HFFc6 (cell line): Measurements from ENCODE around the gene LIN54. TPM values are rescaled to one million over a fixed set of nuclear protein-coding genes. Genes with fewer than 3 reads are reported as not detected.

Experiments used
- DNase-seq: peaks from one replicate; pipeline ENCODE4 v3.0.0-alpha.2; 2018
- H3K27ac Mint-ChIP-seq: 2 replicates; pipeline ENCODE4 v1.8.0; 2020; ENCODE audit warnings: mild to moderate bottlenecking, mixed read lengths
- H3K27me3 Mint-ChIP-seq: 2 replicates; pipeline ENCODE4 v1.8.0; 2021; ENCODE audit warnings: mild to moderate bottlenecking, moderate library complexity, mixed read lengths; ENCODE audit not compliant: insufficient read depth
- H3K36me3 Mint-ChIP-seq: 2 replicates; pipeline ENCODE4 v1.8.0; 2021; ENCODE audit warnings: low read depth, mixed read lengths
- H3K4me1 Mint-ChIP-seq: 2 replicates; pipeline ENCODE4 v1.8.0; 2020; ENCODE audit warnings: low read depth, mixed read lengths
- H3K4me3 Mint-ChIP-seq: 2 replicates; pipeline ENCODE4 v1.8.0; 2020; ENCODE audit warnings: mild to moderate bottlenecking, moderate library complexity, mixed read lengths
- H3K9me3 Mint-ChIP-seq: 2 replicates; pipeline ENCODE4 v1.8.0; 2020; ENCODE audit warnings: mild to moderate bottlenecking, mixed read lengths
- total RNA-seq, 6 experiments: library from RNA; stranded (reverse); fragmentation: NEBNext Ultra II Directional; extraction: Animal tissue kit (Norgen Biotek cat#: 25700); gene quantifications; 2 replicates in 1 of 6; 3 replicates in 5 of 6; pipeline ENCODE4 v1.2.3, GENCODE V29; 2021
- TF ChIP-seq, protein P1 (sequence below): fragments of 200-600 bp; sonication (generic); IDR thresholded peaks from 2 replicates; pipeline ENCODE4 v1.5.0; 2021; ENCODE audit warnings: antibody characterized with exemption, mild to moderate bottlenecking

Gene LIN54
- total RNA-seq, 6 experiments from 2014 or later = 13.8 to 20.5 (median 18.6) TPM

DNA sequence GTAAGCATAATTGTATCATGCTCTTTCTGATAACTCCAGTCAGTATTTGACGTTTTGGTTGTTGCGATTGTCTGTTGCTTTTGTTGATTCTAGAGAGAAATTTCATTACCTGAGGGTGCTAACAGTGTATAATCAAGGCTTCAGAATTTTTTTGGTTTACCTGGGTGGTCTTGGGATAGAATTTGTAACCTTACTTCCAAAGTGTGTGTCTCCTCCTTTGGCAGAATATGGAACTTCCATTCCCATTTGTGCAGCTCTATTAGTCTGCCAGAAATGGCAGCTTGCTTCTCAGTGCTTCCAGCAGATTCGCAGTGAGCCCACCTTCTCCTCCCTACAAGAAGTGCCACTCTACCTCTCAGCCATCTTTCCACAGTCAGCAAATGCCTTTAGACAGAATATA lies 29.6 kb upstream of the LIN54 start:
- Mint-ChIP-seq H3K27me3 (peaks cover 1% of the 10 kb centered on the region), H3K4me1 (peaks cover 42% of the 10 kb centered on the region), H3K4me3 (no peak overlapping the region), H3K9me3 (no peaks in the 10 kb centered on the region), H3K27ac (no peak overlapping the region), H3K36me3 (no peaks in the 10 kb centered on the region; the same call in 1 of the 2 replicates)
- DNase-seq = no peak
- TF ChIP-seq, protein P1, sequence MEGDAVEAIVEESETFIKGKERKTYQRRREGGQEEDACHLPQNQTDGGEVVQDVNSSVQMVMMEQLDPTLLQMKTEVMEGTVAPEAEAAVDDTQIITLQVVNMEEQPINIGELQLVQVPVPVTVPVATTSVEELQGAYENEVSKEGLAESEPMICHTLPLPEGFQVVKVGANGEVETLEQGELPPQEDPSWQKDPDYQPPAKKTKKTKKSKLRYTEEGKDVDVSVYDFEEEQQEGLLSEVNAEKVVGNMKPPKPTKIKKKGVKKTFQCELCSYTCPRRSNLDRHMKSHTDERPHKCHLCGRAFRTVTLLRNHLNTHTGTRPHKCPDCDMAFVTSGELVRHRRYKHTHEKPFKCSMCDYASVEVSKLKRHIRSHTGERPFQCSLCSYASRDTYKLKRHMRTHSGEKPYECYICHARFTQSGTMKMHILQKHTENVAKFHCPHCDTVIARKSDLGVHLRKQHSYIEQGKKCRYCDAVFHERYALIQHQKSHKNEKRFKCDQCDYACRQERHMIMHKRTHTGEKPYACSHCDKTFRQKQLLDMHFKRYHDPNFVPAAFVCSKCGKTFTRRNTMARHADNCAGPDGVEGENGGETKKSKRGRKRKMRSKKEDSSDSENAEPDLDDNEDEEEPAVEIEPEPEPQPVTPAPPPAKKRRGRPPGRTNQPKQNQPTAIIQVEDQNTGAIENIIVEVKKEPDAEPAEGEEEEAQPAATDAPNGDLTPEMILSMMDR = peak; percentile 52

DNA sequence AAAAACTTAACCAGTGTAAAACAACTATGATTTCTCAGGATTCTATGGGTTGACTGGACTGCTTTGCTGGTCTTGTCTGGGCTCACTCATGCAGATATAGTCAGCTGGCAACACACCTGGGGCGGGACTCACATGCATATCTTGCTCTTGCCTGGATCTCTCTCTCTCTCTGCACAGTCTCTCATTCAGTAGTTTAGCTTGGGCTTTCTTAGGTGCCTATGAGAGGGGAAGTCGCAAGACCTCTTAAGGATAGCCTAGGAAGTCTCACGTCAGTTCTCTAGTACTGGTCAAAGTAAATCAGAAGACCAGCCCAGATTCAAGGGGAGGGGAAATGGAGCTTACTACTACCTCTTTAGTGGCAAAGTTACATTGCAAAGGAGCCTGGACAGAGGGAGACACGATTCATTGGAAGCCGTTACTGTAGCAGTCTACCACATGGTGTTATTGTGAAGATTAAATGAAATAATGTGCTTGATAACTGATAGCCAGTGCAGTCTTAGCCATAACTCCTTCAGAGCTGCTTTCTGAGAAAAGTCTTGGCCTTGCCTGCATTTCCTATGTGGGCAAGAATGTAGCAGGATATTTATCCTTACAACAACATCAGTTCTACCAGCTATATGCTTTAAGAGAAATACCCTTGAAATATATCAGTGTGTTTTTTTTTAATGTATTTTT lies 26.5 kb upstream of the LIN54 start:
- Mint-ChIP-seq H3K4me1 (peaks cover 35% of the 10 kb centered on the region), H3K4me3 (peak overlapping the region; percentile 97), H3K36me3 (no peaks in the 10 kb centered on the region; the same call in 1 of the 2 replicates), H3K9me3 (no peaks in the 10 kb centered on the region), H3K27me3 (peaks cover 2% of the 10 kb centered on the region), H3K27ac (peak overlapping the region; percentile 38)
- TF ChIP-seq, protein P1 = no peak
- no peak for DNase-seq

DNA sequence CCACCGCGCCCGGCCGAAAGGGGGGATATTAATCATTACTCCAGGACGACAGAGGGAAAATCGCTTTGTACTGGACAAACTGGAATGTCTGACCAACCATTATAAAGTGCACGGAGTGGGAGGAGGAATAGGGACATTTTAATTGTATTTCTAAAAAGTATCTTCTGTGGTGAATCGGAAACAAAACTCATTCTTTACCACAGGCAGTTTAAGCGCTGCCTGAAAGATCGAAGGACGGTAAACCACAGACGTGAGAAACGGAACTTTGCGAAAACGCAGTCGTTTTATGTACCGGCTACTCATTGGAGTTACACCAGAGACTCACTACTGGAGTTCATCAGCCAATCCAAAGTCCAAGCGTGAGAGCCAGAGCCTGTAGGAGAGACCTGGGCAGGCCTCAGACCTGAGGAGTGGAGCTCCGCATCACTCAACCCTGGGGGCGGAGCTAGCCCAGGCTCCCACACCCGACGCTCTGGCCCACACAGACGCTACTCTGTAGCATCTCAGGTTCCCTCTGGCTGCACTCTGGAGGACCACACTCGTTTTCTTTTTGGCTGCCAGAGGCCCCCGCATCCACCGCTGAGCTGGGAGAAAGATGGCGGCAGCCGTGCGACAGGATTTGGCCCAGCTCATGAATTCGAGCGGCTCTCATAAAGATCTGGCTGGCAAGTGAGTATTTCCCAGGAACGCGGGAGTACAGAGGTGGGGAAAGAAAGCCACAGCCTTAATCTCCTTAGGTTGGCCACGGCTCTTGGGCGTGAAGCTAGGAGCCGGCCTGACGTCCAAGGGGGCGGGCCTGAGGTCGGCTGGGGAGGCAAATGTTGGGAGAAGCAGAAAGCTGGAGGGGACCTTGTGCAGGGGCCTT lies 24.2 kb upstream of the LIN54 start, which contains the start of gene COPS4:
TSS of gene COPS4 (plus strand) at position 554 of the 865 bp plus-strand sequence. CDS start at position 596, 42 bp downstream.
- TF ChIP-seq, protein P1 = peak; percentile 19; the same call in 1 of the 2 replicates
- H3K4me3 Mint-ChIP-seq = peak within 1 kb of the TSS; percentile 97
- H3K36me3 Mint-ChIP-seq = no peaks in the 10 kb centered on the region; the same call in 1 of the 2 replicates
- H3K9me3 Mint-ChIP-seq = no peaks in the 10 kb centered on the region
- DNase-seq = peak; percentile 100
- H3K27me3 Mint-ChIP-seq = peaks cover 2% of the 10 kb centered on the region
- peaks cover 29% of the 10 kb centered on the region for H3K4me1 Mint-ChIP-seq
- H3K27ac Mint-ChIP-seq = peak within 1 kb of the TSS; percentile 98

DNA sequence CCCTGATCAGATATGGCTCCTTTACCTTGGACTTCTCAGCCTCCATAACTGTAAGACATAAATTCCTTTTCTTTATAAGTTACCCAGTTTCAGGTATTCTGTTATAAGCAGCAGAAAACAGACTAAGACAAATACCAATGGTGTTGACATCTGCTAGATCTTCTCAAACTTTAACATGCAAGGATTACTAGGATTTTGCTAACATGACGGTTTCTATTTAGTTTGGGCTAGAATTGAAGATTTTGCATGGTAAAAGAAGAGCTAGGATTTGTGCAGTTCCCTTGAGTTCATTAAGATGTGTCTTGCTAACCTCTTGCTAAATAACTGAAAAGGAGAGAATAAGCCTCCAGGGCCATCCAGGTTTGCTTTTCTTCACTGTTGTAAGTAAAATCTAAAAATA lies 19.1 kb upstream of the LIN54 start:
- TF ChIP-seq, protein P1 = no peak

DNA sequence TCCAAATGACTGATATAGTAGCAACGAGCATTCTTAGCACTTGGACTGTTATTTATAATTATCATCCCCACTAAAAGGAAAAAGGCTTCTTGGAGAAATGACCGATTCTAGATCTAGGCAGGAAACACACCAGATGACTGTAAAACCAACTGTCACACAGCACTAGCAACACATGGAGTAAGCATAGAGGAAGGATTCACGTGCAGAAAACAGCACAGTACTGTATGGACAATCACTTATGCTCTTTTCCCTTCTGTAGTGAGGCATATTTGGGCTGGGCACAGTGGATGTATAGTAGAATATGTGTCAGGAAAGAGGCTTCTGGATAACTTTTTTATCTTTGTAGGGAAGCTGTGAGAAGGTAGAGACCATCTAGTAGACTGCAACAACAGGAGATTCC lies 18.4 kb upstream of the LIN54 start:
- H3K36me3 Mint-ChIP-seq = peaks cover 22% of the 10 kb centered on the region
- TF ChIP-seq, protein P1 = no peak

More for the DNA sequence above, 19.1 kb upstream of the LIN54 start:
- no peaks in the 10 kb centered on the region for H3K4me1 Mint-ChIP-seq
- H3K4me3 Mint-ChIP-seq = no peak overlapping the region
- no peak overlapping the region for H3K27ac Mint-ChIP-seq
- DNase-seq = no peak
- peaks cover 19% of the 10 kb centered on the region for H3K9me3 Mint-ChIP-seq
- peaks cover 6% of the 10 kb centered on the region for H3K27me3 Mint-ChIP-seq
- H3K36me3 Mint-ChIP-seq = peaks cover 16% of the 10 kb centered on the region

More for the DNA sequence above, 18.4 kb upstream of the LIN54 start:
- H3K27ac Mint-ChIP-seq = no peak overlapping the region
- no peak overlapping the region for H3K4me3 Mint-ChIP-seq
- H3K4me1 Mint-ChIP-seq = no peaks in the 10 kb centered on the region
- H3K9me3 Mint-ChIP-seq = peaks cover 26% of the 10 kb centered on the region
- H3K27me3 Mint-ChIP-seq = peaks cover 6% of the 10 kb centered on the region
- no peak for DNase-seq
